Endodermal cell (in vitro differentiated cells): ENCODE measurements around the gene ZNF865. TPM values are rescaled to one million over a fixed set of nuclear protein-coding genes. Genes with fewer than 3 reads are reported as not detected.

Experiments
- DNase-seq: peaks from one replicate; pipeline ENCODE4 v3.0.0-alpha.2; 2017
- H3K27ac ChIP-seq: 2 replicates; pipeline ENCODE4 v1.5.1; 2013; ENCODE audit warnings: mild to moderate bottlenecking, low read depth, low read length, moderate library complexity
- H3K27me3 ChIP-seq: 2 replicates; pipeline ENCODE4 v1.6.1; 2013; ENCODE audit warnings: mild to moderate bottlenecking, low read length, moderate library complexity; ENCODE audit not compliant: insufficient read depth, control insufficient read depth, poor library complexity, severe bottlenecking
- H3K36me3 ChIP-seq: 2 replicates; pipeline ENCODE4 v1.7.0; 2013; ENCODE audit warnings: mild to moderate bottlenecking, low read length, moderate library complexity; ENCODE audit not compliant: control insufficient read depth, insufficient read depth
- H3K4me1 ChIP-seq: one replicate; pipeline ENCODE4 v1.7.0; 2013; ENCODE audit warnings: low read length; ENCODE audit not compliant: control insufficient read depth, insufficient read depth
- H3K4me3 ChIP-seq: 2 replicates; pipeline ENCODE4 v1.5.1; 2013; ENCODE audit warnings: mild to moderate bottlenecking, low read length, moderate library complexity
- H3K9ac ChIP-seq: 2 replicates; pipeline ENCODE4 v1.6.1; 2013; ENCODE audit warnings: mild to moderate bottlenecking, low read length, moderate library complexity; ENCODE audit not compliant: poor library complexity, severe bottlenecking; ENCODE audit errors: extremely low read depth
- H3K9me3 ChIP-seq: 2 replicates; pipeline ENCODE4 v1.6.1; 2013; ENCODE audit warnings: mild to moderate bottlenecking, low read length, moderate library complexity; ENCODE audit not compliant: control insufficient read depth
- H3K27ac Mint-ChIP-seq: 2 replicates; pipeline ENCODE4 v1.8.0; 2020; ENCODE audit warnings: mixed read lengths
- H3K27me3 Mint-ChIP-seq: 2 replicates; pipeline ENCODE4 v1.8.0; 2021; ENCODE audit warnings: mild to moderate bottlenecking, mixed read lengths; ENCODE audit not compliant: insufficient read depth
- H3K36me3 Mint-ChIP-seq: 2 replicates; pipeline ENCODE4 v1.8.0; 2020; ENCODE audit warnings: low read depth, mixed read lengths
- H3K4me1 Mint-ChIP-seq: 2 replicates; pipeline ENCODE4 v1.8.0; 2020; ENCODE audit warnings: mixed read lengths
- H3K4me3 Mint-ChIP-seq: 2 replicates; pipeline ENCODE4 v1.8.0; 2020; ENCODE audit warnings: mild to moderate bottlenecking, moderate library complexity, mixed read lengths
- H3K9me3 Mint-ChIP-seq: 2 replicates; pipeline ENCODE4 v1.8.0; 2020; ENCODE audit warnings: mild to moderate bottlenecking, mixed read lengths
- CTCF ChIP-seq: fragments of 200-600 bp; sonication (generic); conservative IDR thresholded peaks from 2 replicates; pipeline ENCODE4 v1.5.0; 2021; ENCODE audit warnings: antibody characterized with exemption, mild to moderate bottlenecking
- WGBS, 2 experiments: methylation state at CpG; one replicate each; pipeline versions ENCODE4 v1.1.5 to v1.1.7; 2013; ENCODE audit warnings: missing lambda C conversion rate in 2 of 2, mixed read lengths in 1 of 2; ENCODE audit not compliant: insufficient coverage in 1 of 2, insufficient read length in 1 of 2; 5-methylcytosine and 5-hydroxymethylcytosine counted together
- total RNA-seq, 2 donors: library from RNA; stranded (reverse); fragmentation: NEBNext Ultra II Directional in 1 of 2; extraction: Animal tissue kit (Norgen Biotek cat#: 25700) in 1 of 2; gene quantifications; 2 replicates in 1 of 2; 3 replicates in 1 of 2; pipeline ENCODE4 v1.2.1, GENCODE V29; 2021

The ZNF865 gene
- total RNA-seq, 2 donors from 2014 or later = 14.5 to 14.9 TPM

DNA sequence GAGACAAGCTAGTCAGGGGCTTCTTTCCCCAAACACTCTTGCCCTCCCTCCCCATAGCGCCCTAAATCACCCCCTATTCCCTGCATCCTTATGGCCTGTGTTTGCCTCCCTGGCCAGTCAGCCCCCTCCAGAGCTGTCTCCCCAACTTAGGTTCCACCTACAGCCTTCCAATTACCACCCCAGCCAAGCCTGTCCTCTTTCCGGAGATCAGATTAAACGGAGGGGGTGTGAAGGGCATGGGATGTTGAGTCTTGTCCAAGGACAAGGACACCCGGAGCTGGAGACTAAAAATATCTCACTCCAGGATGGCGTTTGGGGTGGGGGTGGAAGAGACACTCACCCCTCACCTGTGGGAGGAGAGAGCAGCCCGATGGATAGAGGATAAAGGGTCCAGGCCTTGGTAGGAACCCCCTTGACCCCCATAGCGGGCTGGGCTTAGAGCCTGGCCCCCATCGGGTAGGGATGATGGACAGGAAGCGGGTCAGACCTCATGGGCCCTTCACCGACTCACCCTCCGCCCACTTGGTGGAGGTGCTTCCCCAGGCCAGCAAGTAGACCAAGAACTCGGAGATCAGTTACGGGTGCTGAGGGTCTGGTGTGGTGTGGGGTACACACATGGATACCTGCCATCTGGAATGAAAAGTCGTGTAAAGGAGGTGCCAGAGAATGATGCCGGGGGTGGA is 6.0 kb downstream of the ZNF865 start:
- H3K4me3 Mint-ChIP-seq = no peak overlapping the region

DNA sequence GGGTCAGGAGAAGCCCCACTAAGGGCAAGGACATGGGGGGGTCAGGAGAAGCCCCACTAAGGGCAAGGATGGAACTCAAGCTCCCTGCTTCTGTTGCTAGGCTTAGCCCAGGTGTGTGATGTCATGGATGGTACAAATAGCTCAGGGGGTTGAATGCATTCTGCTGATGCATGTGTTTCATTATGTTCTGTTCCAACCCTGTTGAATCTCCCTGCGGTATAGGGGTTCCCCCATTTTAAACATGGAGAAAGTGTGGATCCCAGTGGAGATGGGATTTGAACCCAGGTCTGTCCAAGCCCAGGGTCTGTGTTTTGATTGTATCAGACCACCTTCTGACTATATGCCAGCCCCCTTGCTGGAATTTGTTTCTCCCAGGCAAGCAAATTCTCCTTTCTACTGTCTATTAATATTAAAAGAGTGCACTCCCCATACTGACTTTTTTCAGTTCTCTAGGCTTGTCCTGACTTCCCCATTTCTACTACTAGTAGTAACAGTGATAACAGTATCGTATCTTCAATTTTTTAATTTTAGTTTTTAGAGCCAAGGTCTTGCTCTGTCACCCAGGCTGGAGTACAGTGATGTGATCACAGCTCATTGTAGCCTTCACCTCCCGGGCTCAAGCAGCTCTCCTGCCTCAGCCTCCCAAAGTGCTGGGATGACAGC is 6.7 kb downstream of the ZNF865 start:
- H3K4me3 Mint-ChIP-seq = no peak overlapping the region

More for the DNA sequence above, 6.0 kb downstream of the ZNF865 start:
- H3K4me1 ChIP-seq = peaks cover 4% of the 10 kb centered on the region
- H3K36me3 ChIP-seq = peaks cover 21% of the 10 kb centered on the region
- no peak overlapping the region for H3K9ac ChIP-seq
- no peak for TF ChIP-seq CTCF
- peaks cover 44% of the 10 kb centered on the region for H3K36me3 Mint-ChIP-seq
- no peak overlapping the region for H3K4me3 ChIP-seq
- no peaks in the 10 kb centered on the region for H3K27me3 Mint-ChIP-seq
- no peak overlapping the region for H3K27ac Mint-ChIP-seq
- no peaks in the 10 kb centered on the region for H3K9me3 Mint-ChIP-seq
- WGBS, 2 experiments = 92 to 100% methylated on average over 2 to 15 of the region's 15 CpGs
- H3K27me3 ChIP-seq = no peaks in the 10 kb centered on the region
- no peaks in the 10 kb centered on the region for H3K9me3 ChIP-seq
- H3K4me1 Mint-ChIP-seq = peaks cover 7% of the 10 kb centered on the region
- no peak overlapping the region for H3K27ac ChIP-seq
- no peak for DNase-seq

GRCh38 chr19:55613396-55613795 is 7.9 kb downstream of the ZNF865 start:
- no peak for TF ChIP-seq CTCF

More for the DNA sequence above, 6.7 kb downstream of the ZNF865 start:
- 94% methylated on average over 2 to 3 of the region's 3 CpGs for WGBS, 2 experiments
- no peak overlapping the region for H3K4me3 ChIP-seq
- no peaks in the 10 kb centered on the region for H3K9me3 ChIP-seq
- peaks cover 3% of the 10 kb centered on the region for H3K4me1 Mint-ChIP-seq
- H3K27me3 ChIP-seq = no peaks in the 10 kb centered on the region
- H3K9ac ChIP-seq = no peak overlapping the region
- no peak for DNase-seq
- no peak for TF ChIP-seq CTCF
- H3K27ac Mint-ChIP-seq = no peak overlapping the region
- no peaks in the 10 kb centered on the region for H3K4me1 ChIP-seq
- H3K36me3 ChIP-seq = peaks cover 19% of the 10 kb centered on the region
- H3K36me3 Mint-ChIP-seq = peaks cover 44% of the 10 kb centered on the region
- H3K27me3 Mint-ChIP-seq = no peaks in the 10 kb centered on the region
- no peaks in the 10 kb centered on the region for H3K9me3 Mint-ChIP-seq
- H3K27ac ChIP-seq = no peak overlapping the region

More at GRCh38 chr19:55613396-55613795, 7.9 kb downstream of the ZNF865 start:
- no peak for DNase-seq
- Histone ChIP-seq H3K36me3 (peaks cover 25% of the 10 kb centered on the region), H3K4me1 (no peaks in the 10 kb centered on the region), H3K27ac (no peak overlapping the region), H3K9me3 (no peaks in the 10 kb centered on the region), H3K9ac (no peak overlapping the region), H3K27me3 (no peaks in the 10 kb centered on the region), H3K4me3 (no peak overlapping the region)
- Mint-ChIP-seq H3K4me1 (no peaks in the 10 kb centered on the region), H3K9me3 (no peaks in the 10 kb centered on the region), H3K4me3 (no peak overlapping the region), H3K27ac (no peak overlapping the region), H3K27me3 (no peaks in the 10 kb centered on the region), H3K36me3 (peaks cover 44% of the 10 kb centered on the region)
- WGBS, 2 experiments = 96 to 98% methylated on average over 23 to 26 of the region's 27 CpGs
